ENCODE results near the gene DOK1. TPM values are rescaled to one million over a fixed set of nuclear protein-coding genes. Genes with fewer than 3 reads are reported as not detected.

The DOK1 gene
- total and polyA plus RNA-seq, 8 donors: 5.9 to 89.3 (median 14.8) TPM

DNA sequence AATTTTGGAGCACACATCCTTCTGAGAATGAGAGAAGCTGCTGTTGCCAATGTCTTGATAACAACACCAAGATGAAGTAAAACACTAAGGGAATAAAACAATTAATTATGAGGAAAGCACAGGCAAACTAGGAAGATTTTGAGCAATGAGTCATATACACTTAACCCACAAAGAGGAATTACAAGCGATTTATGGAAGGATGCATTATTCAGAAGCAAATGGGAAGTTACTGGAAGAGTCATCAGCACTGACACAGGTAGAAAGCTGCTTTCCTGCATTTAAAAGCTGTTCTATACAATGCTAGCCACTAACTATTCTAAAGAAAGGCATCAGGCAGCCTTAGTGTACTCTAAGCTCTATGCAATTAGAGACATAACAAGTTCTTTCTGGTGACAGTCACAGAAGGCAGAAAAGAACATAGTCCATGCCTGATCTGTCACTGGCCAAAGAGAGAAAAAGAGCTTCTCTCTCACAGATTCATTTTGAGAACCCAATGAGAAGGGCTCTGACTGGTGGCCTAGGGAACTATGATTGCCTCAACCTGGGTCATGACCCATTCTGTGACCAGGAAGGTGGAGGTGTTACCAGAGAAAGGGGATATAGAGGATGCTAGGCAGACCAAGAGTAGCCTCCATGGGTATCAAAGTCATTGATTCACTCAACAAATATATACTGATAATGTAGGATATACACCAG is 48.2 kb downstream of the DOK1 start:
- H3K27ac ChIP-seq: no peak overlapping the region
- H3K4me1 ChIP-seq: no peaks in the 10 kb centered on the region
- peaks cover 0 to 45% (median 4%) of the 10 kb centered on the region in 3 donors for H3K27me3 ChIP-seq
- H3K36me3 ChIP-seq: no peaks in the 10 kb centered on the region
- no peak overlapping the region for H3K4me3 ChIP-seq
- DNase-seq: no peak
- TF ChIP-seq POLR2AphosphoS5 (IDR thresholded peaks at IDR 0.05) (no peak), POLR2A (IDR thresholded peaks at IDR 0.05) (no peak), EP300 (IDR thresholded peaks at IDR 0.05) (no peak)
- TF ChIP-seq, protein P1, sequence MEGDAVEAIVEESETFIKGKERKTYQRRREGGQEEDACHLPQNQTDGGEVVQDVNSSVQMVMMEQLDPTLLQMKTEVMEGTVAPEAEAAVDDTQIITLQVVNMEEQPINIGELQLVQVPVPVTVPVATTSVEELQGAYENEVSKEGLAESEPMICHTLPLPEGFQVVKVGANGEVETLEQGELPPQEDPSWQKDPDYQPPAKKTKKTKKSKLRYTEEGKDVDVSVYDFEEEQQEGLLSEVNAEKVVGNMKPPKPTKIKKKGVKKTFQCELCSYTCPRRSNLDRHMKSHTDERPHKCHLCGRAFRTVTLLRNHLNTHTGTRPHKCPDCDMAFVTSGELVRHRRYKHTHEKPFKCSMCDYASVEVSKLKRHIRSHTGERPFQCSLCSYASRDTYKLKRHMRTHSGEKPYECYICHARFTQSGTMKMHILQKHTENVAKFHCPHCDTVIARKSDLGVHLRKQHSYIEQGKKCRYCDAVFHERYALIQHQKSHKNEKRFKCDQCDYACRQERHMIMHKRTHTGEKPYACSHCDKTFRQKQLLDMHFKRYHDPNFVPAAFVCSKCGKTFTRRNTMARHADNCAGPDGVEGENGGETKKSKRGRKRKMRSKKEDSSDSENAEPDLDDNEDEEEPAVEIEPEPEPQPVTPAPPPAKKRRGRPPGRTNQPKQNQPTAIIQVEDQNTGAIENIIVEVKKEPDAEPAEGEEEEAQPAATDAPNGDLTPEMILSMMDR (IDR thresholded peaks at IDR 0.05): no peak
- H3K9me3 ChIP-seq: no peaks in the 10 kb centered on the region
- intact Hi-C loops (cut with DNase I; ENCODE audit: low total_unique reads): no loop called here
- 50 to 65% (median 57%) methylated on average over 1 of the region's 1 CpG for WGBS, 5 donors

GRCh38 chr2:74603282-74604000 is 48.9 kb downstream of the DOK1 start:
- WGBS, 5 donors: 73 to 77% (median 77%) methylated on average over 7 of the region's 7 CpGs
- Histone ChIP-seq H3K9me3 (no peaks in the 10 kb centered on the region), H3K4me1 (no peaks in the 10 kb centered on the region), H3K36me3 (no peaks in the 10 kb centered on the region), H3K27ac (no peak overlapping the region), H3K27me3 (peaks cover 0 to 45% (median 4%) of the 10 kb centered on the region in 3 donors), H3K4me3 (no peak overlapping the region)
- intact Hi-C loops (cut with DNase I; ENCODE audit: low total_unique reads): no loop called here
- DNase-seq: no peak
- TF ChIP-seq, protein P1 (IDR thresholded peaks at IDR 0.05): no peak
- TF ChIP-seq POLR2A (IDR thresholded peaks at IDR 0.05) (no peak), POLR2AphosphoS5 (IDR thresholded peaks at IDR 0.05) (no peak), EP300 (IDR thresholded peaks at IDR 0.05) (no peak)

DNA sequence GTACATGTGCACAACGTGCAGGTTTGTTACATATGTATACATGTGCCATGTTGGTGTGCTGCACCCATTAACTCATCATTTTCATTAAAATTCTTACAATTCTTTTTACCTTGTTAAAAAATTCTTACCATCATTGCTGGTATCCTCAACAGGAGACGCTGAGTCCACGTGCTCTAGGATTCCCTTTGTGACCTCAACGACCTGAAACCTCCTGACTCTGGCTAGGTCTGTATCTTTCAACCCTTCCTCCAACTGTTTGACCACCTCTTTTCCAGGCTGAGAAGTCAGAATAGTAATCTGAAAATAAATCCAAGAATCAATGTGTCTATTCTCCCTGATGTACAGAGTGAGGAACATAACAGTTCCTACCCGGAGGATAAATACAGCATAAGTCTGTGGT is 52.4 kb downstream of the DOK1 start:
- Histone ChIP-seq H3K4me1 (no peaks in the 10 kb centered on the region), H3K27me3 (peaks cover 0 to 36% (median 4%) of the 10 kb centered on the region in 3 donors), H3K27ac (no peak overlapping the region), H3K36me3 (no peaks in the 10 kb centered on the region), H3K9me3 (no peaks in the 10 kb centered on the region), H3K4me3 (no peak overlapping the region)
- TF ChIP-seq, protein P1 (IDR thresholded peaks at IDR 0.05): no peak
- TF ChIP-seq EP300 (IDR thresholded peaks at IDR 0.05): no peak
- no peak for TF ChIP-seq POLR2AphosphoS5 (IDR thresholded peaks at IDR 0.05)
- no peak for TF ChIP-seq POLR2A (IDR thresholded peaks at IDR 0.05)
- 59 to 69% (median 66%) methylated on average over 5 of the region's 5 CpGs for WGBS, 5 donors
- intact Hi-C loops (cut with DNase I; ENCODE audit: low total_unique reads): no loop called here
- DNase-seq: no peak

Other genes starting within 250 kb of the DOK1 start
- 1 to 10 TPM in 3 of 5 donors, under 1 TPM in 1, not detected in 1; 0.58 to 4.8 (median 3.2) TPM for gene SLC4A5, start 211.3 kb upstream of the DOK1 start, total RNA-seq
- gene SLC4A5, start 211.3 kb upstream of the DOK1 start, polyA plus RNA-seq: under 1 TPM; 0.12 to 0.46 (median 0.38) TPM
- gene DCTN1, start 174.4 kb upstream of the DOK1 start, total RNA-seq: 100 to 1,000 TPM in 3 of 5 donors, 10 to 100 TPM in 2; 71.2 to 181 (median 122) TPM
- 10 to 100 TPM; 65.8 to 92.6 (median 83.5) TPM for gene DCTN1, start 174.4 kb upstream of the DOK1 start, polyA plus RNA-seq
- 1 to 10 TPM in 2 of 5 donors, not detected in 3; 2.7 to 3.5 TPM for gene C2orf81, start 133.1 kb upstream of the DOK1 start, total RNA-seq
- 1 to 10 TPM; 1.7 to 2.2 (median 2.1) TPM for gene C2orf81, start 133.1 kb upstream of the DOK1 start, polyA plus RNA-seq
- gene WDR54, start 133.0 kb upstream of the DOK1 start, total RNA-seq: 1 to 10 TPM in 4 of 5 donors, not detected in 1; 3.5 to 9.8 (median 7.3) TPM
- 10 to 100 TPM; 10.5 to 12.8 (median 12.5) TPM for gene WDR54, start 133.0 kb upstream of the DOK1 start, polyA plus RNA-seq
- 100 to 1,000 TPM in 2 of 5 donors, 10 to 100 TPM in 3; 16.5 to 125 (median 27.4) TPM for gene RTKN, start 112.8 kb upstream of the DOK1 start, total RNA-seq
- 10 to 100 TPM; 10.8 to 27.3 (median 23.2) TPM for gene RTKN, start 112.8 kb upstream of the DOK1 start, polyA plus RNA-seq
- gene INO80B, start 99.6 kb upstream of the DOK1 start, total RNA-seq: 10 to 100 TPM in 2 of 5 donors, 1 to 10 TPM in 2, not detected in 1; 4.7 to 44.5 (median 11.1) TPM
- gene INO80B, start 99.6 kb upstream of the DOK1 start, polyA plus RNA-seq: 10 to 100 TPM; 32.2 to 52.2 (median 51.9) TPM
- 10 to 100 TPM in 4 of 5 donors, 1 to 10 TPM in 1; 1.8 to 59.4 (median 21.7) TPM for gene WBP1, start 96.3 kb upstream of the DOK1 start, total RNA-seq
- gene WBP1, start 96.3 kb upstream of the DOK1 start, polyA plus RNA-seq: 10 to 100 TPM; 78.9 to 82.4 (median 82.3) TPM
- 100 to 1,000 TPM in 1 of 5 donors, 10 to 100 TPM in 4; 17.5 to 130 (median 65.8) TPM for gene MOGS, start 89.3 kb upstream of the DOK1 start, total RNA-seq
- 10 to 100 TPM; 15.6 to 32.2 (median 30.4) TPM for gene MOGS, start 89.3 kb upstream of the DOK1 start, polyA plus RNA-seq
- gene MRPL53, start 82.0 kb upstream of the DOK1 start, total RNA-seq: 100 to 1,000 TPM in 2 of 5 donors, 10 to 100 TPM in 2, 1 to 10 TPM in 1; 4.6 to 335 (median 18.0) TPM
- 100 to 1,000 TPM in 1 of 3 donors, 10 to 100 TPM in 2; 74.0 to 108 (median 88.6) TPM for gene MRPL53, start 82.0 kb upstream of the DOK1 start, polyA plus RNA-seq
- gene CCDC142, start 71.7 kb upstream of the DOK1 start, total RNA-seq: 10 to 100 TPM; 19.1 to 78.2 (median 51.3) TPM
- gene CCDC142, start 71.7 kb upstream of the DOK1 start, polyA plus RNA-seq: 1 to 10 TPM; 3.2 to 3.4 (median 3.2) TPM
- 10 to 100 TPM in 4 of 5 donors, 1 to 10 TPM in 1; 4.7 to 91.2 (median 20.5) TPM for gene TTC31, start 71.6 kb upstream of the DOK1 start, total RNA-seq
- 10 to 100 TPM; 10.5 to 11.4 (median 10.8) TPM for gene TTC31, start 71.6 kb upstream of the DOK1 start, polyA plus RNA-seq
- 1 to 10 TPM in 2 of 5 donors, not detected in 3; 1.1 to 2.6 TPM for gene LBX2, start 55.1 kb upstream of the DOK1 start, total RNA-seq
- gene LBX2, start 55.1 kb upstream of the DOK1 start, polyA plus RNA-seq: 1 to 10 TPM; 1.1 to 2.3 (median 1.2) TPM
- gene PCGF1, start 47.0 kb upstream of the DOK1 start, total RNA-seq: 10 to 100 TPM in 2 of 5 donors, 1 to 10 TPM in 3; 1.9 to 49.6 (median 6.4) TPM
- gene PCGF1, start 47.0 kb upstream of the DOK1 start, polyA plus RNA-seq: 10 to 100 TPM; 14.7 to 20.8 (median 18.1) TPM
- gene TLX2, start 40.3 kb upstream of the DOK1 start, total RNA-seq: under 1 TPM in 1 of 5 donors, not detected in 4; 0.73 TPM
- gene TLX2, start 40.3 kb upstream of the DOK1 start, polyA plus RNA-seq: under 1 TPM in 1 of 3 donors, not detected in 2; 0.28 TPM
- gene DQX1, start 28.5 kb upstream of the DOK1 start, total RNA-seq: 10 to 100 TPM in 4 of 5 donors, 1 to 10 TPM in 1; 6.6 to 42.6 (median 22.8) TPM
- gene DQX1, start 28.5 kb upstream of the DOK1 start, polyA plus RNA-seq: 1 to 10 TPM; 2.1 to 5.3 (median 4.1) TPM
- gene AUP1, start 25.0 kb upstream of the DOK1 start, total RNA-seq: 100 to 1,000 TPM in 4 of 5 donors, 10 to 100 TPM in 1; 74.4 to 244 (median 173) TPM
- gene AUP1, start 25.0 kb upstream of the DOK1 start, polyA plus RNA-seq: 100 to 1,000 TPM in 2 of 3 donors, 10 to 100 TPM in 1; 97.9 to 235 (median 139) TPM
- 10 to 100 TPM in 4 of 5 donors, 1 to 10 TPM in 1; 7.6 to 60.0 (median 23.7) TPM for gene HTRA2, start 24.8 kb upstream of the DOK1 start, total RNA-seq
- 10 to 100 TPM; 24.4 to 31.2 (median 25.5) TPM for gene HTRA2, start 24.8 kb upstream of the DOK1 start, polyA plus RNA-seq
- gene LOXL3, start 778 bp upstream of the DOK1 start, total RNA-seq: 10 to 100 TPM in 2 of 5 donors, 1 to 10 TPM in 2, under 1 TPM in 1; 0.89 to 49.0 (median 5.0) TPM
- 1 to 10 TPM in 2 of 3 donors, under 1 TPM in 1; 0.76 to 1.6 (median 1.1) TPM for gene LOXL3, start 778 bp upstream of the DOK1 start, polyA plus RNA-seq
- gene M1AP, start 93.6 kb downstream of the DOK1 start, total RNA-seq: 10 to 100 TPM in 1 of 5 donors, 1 to 10 TPM in 1, under 1 TPM in 1, not detected in 2; 0.18 to 27.1 (median 3.5) TPM
- under 1 TPM in 2 of 3 donors, not detected in 1; 0.20 to 0.31 TPM for gene M1AP, start 93.6 kb downstream of the DOK1 start, polyA plus RNA-seq
- 10 to 100 TPM in 2 of 5 donors, 1 to 10 TPM in 3; 2.6 to 65.3 (median 4.2) TPM for gene SEMA4F, start 99.5 kb downstream of the DOK1 start, total RNA-seq
- 1 to 10 TPM in 1 of 3 donors, under 1 TPM in 2; 0.46 to 1.6 (median 0.98) TPM for gene SEMA4F, start 99.5 kb downstream of the DOK1 start, polyA plus RNA-seq

Measured in stomach (tissue), 9 donors.